GM12801 (cell line): ENCODE measurements around the gene EFCAB6.

ENCODE experiments used
- TF ChIP-seq, protein P1 (sequence below): IDR thresholded peaks from one replicate; pipeline ENCODE4 v1.5.1; 2011; ENCODE audit warnings: control low read depth; ENCODE audit not compliant: insufficient read length; ENCODE audit errors: extremely low read depth

EFCAB6 gene

DNA sequence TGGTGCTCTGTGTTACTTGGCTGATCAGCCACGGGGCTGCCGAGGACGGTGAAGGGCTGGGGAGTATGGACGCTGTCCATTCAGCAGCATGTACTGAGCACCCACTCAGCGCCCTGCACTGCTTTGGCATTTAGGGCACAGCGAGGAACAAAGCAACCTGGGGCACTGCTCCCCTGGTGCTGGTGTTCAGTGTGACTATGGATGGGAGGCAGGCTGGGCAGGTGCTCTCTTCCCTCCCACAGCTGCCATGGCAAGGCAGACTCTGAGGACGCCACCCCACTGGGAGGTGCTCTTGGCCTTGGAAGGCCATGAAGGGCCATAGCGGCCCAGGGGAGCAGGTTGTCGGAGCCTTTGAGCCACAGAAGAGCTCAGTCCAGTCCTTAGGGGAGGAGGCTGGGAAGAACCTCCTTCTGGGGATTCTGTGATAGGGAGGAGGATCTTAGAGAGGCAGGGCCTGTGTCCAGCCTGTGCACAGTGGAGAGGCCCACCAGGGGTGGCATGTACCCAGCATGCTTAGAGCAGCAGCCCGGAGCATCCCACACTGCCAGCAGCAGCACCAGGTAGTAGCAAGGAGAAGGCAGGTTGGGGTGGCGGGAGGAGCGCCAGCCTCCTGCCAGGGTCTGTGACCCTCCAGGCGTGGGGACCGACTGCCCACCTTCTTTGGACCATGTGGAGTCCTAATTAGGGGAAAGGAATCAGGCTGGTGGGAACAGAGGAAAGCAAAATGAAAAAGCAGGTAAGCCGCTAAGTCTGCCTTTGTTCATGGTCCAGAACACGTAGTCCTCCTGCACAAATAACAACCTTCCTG is 258.4 kb downstream of the EFCAB6 start:
- TF ChIP-seq, protein P1, sequence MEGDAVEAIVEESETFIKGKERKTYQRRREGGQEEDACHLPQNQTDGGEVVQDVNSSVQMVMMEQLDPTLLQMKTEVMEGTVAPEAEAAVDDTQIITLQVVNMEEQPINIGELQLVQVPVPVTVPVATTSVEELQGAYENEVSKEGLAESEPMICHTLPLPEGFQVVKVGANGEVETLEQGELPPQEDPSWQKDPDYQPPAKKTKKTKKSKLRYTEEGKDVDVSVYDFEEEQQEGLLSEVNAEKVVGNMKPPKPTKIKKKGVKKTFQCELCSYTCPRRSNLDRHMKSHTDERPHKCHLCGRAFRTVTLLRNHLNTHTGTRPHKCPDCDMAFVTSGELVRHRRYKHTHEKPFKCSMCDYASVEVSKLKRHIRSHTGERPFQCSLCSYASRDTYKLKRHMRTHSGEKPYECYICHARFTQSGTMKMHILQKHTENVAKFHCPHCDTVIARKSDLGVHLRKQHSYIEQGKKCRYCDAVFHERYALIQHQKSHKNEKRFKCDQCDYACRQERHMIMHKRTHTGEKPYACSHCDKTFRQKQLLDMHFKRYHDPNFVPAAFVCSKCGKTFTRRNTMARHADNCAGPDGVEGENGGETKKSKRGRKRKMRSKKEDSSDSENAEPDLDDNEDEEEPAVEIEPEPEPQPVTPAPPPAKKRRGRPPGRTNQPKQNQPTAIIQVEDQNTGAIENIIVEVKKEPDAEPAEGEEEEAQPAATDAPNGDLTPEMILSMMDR, result no peak

GRCh38 chr22:43550672-43551071 is 261.4 kb downstream of the EFCAB6 start:
- TF ChIP-seq, protein P1, result no peak

DNA sequence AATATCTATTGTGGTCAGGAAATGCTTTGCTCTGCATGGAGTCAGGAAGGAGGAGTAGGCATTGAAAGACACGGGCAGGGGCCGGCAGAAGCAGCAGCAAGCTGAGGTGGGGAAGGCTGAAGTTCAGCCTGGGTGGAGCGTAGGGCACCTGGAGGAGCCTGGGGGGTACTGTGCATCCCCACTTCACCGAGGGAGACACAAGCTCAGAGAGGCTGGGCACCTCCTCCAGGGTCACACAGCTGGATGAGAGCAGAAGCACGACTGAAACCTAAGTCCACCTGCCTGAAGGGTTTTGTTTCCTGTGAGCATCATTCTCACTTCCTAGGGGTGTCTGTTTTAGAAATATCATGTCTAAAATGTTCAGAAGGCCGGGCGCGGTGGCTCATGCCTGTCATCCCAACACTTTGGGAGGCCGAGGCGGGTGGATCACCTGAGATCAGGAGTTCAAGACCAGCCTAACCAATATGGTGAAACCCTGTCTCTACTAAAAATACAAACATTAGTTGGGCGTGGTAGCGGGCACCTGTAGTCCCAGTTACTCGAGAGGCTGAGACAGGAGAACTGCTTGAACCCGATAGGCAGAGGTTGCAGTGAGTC is 262.0 kb downstream of the EFCAB6 start:
- TF ChIP-seq, protein P1, result no peak

DNA sequence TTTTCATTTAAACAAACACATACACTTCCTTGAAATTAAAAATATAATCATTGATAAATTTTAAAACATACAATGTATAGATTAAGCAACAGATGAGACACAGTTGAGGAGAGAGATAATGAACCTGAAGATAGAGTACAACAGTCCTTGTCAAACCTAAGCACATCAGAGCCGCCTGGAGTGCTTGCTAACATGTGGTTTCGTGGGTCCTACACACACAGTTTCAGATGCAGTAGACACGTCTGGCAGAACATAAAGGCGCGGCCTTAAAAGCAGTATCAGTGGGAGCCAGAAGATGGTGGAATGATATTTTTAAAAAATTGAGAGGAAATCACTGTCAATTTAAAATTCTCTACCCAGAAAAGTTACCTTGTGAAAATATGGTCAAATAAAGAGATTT is 265.9 kb downstream of the EFCAB6 start:
- TF ChIP-seq, protein P1, result no peak

DNA sequence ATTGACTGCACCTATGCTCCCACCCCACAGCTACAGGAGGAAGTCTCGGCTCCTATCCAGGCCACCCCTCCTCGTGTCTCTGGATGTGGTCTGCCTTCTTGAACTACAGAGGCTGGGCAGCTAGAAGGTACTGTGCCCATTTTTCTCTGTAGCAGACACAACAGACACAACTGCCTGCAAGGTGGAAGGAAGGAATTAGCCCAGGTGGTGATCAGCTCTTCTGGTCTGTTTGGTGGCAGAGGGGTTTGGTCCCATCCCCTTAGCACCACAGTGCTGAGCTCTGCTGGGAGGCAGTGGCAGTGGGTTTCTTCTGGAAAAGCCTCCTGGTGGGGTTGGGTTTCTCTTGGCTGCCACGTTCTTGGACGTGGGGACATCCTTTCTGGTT is 267.8 kb downstream of the EFCAB6 start:
- TF ChIP-seq, protein P1, result no peak

GRCh38 chr22:43543522-43544288 is 268.4 kb downstream of the EFCAB6 start:
- TF ChIP-seq, protein P1, result no peak
